ENCODE results near the gene PRADC1.

DNA sequence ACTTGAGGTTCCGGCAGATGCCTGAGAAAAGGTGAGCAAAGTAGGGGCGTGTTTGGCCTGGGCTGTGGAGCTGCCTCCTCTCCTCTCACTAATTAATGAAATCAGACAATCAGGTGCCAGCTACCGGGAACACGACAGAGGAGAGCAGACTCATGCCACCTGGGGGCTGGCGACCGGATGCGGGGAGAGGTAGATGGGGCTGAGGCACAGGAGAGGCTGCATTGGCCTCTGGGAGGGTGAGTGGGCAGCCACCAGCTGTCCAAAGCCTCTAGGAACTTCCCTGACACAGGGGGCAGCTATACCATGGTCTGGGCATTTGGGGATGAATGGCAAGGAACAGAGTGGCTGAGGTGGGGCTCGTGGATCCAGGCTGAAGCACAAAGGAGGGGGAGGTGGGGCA, 26.2 kb upstream of the PRADC1 start:
- no peak for TF ChIP-seq ATF1 (CRISPR knock-in tag; IDR thresholded peaks at IDR 0.05)
- no peak for TF ChIP-seq GTF2I (CRISPR knock-in tag; conservative IDR thresholded peaks at IDR 0.05)

All from WTC11 (cell line).